Stomach (tissue), 9 donors: ENCODE measurements around the gene CRISPLD2. TPM values are rescaled to one million over a fixed set of nuclear protein-coding genes. Genes with fewer than 3 reads are reported as not detected.

Experiments used
- DNase-seq, 2 donors: peaks; one replicate each; pipeline versions ENCODE4 v3.0.0 to v3.0.0-alpha.2; 2013 to 2019
- H3K27ac ChIP-seq, 5 donors: fragments of 200-600 bp in 4 of 5; sonication (generic) in 4 of 5; one replicate each; pipeline ENCODE4 v1.5.1; 2013 to 2019; ENCODE audit warnings: mild to moderate bottlenecking in 1 of 5, moderate library complexity in 1 of 5
- H3K27me3 ChIP-seq, 3 donors: fragments of 200-600 bp; sonication (generic); one replicate each; pipeline ENCODE4 v1.5.1; 2017 to 2019; ENCODE audit warnings: mixed run types in 1 of 3
- H3K36me3 ChIP-seq, 4 donors: fragments of 200-600 bp; sonication (generic); 1 replicate in 3 of 4; 2 replicates in 1 of 4; pipeline ENCODE4 v1.5.1; 2016 to 2019
- H3K4me1 ChIP-seq, 4 donors: fragments of 200-600 bp; sonication (generic); one replicate each; pipeline ENCODE4 v1.5.1; 2016 to 2019
- H3K4me3 ChIP-seq, 4 donors: fragments of 200-600 bp; sonication (generic) in 3 of 4; one replicate each; pipeline ENCODE4 v1.5.1; 2016 to 2019; ENCODE audit warnings: mild to moderate bottlenecking in 1 of 4
- H3K9me3 ChIP-seq, 4 donors: fragments of 200-600 bp; sonication (generic); one replicate each; pipeline ENCODE4 v1.5.1; 2016 to 2019
- CTCF ChIP-seq, 7 experiments: fragments of 450-650 bp in 4 of 7; fragments of 200-600 bp in 3 of 7; sonication (generic) in 3 of 7; IDR thresholded peaks; one replicate each; pipeline ENCODE4 v1.5.1; 2016 to 2019; ENCODE audit warnings: antibody characterized with exemption in 7 of 7, control low read depth in 2 of 7, mild to moderate bottlenecking in 1 of 7
- EP300 ChIP-seq: sonication (generic); formaldehyde crosslinking; IDR thresholded peaks from one replicate; pipeline ENCODE4 v1.6.1; 2017; ENCODE audit warnings: antibody characterized with exemption
- POLR2A ChIP-seq, 4 donors: fragments of 450-650 bp; IDR thresholded peaks; one replicate each; pipeline ENCODE4 v1.6.1; 2016; ENCODE audit warnings: antibody characterized with exemption in 4 of 4, control low read depth in 2 of 4, mild to moderate bottlenecking in 1 of 4, moderate library complexity in 1 of 4
- POLR2AphosphoS5 ChIP-seq, 3 donors: sonication (generic); formaldehyde crosslinking; IDR thresholded peaks; one replicate each; pipeline ENCODE4 v1.6.1; 2016; ENCODE audit warnings: antibody characterized with exemption in 3 of 3
- WGBS, 5 donors: extraction: QIAGEN DNeasy Blood & Tissue Kit in 3 of 5; methylation state at CpG; one replicate each; pipeline versions ENCODE4 v1.1.5 to v1.1.7; 2013 to 2018; 5-methylcytosine and 5-hydroxymethylcytosine counted together
- intact Hi-C: fragments of 100-400 bp; cut with DNase I; formaldehyde crosslinking; loops from one replicate; pipeline ENCODE4 v1.15.1; 2023; ENCODE audit warnings: low total_unique reads
- polyA plus RNA-seq, 3 donors: library from polyadenylated mRNA; stranded (reverse); fragments of 200-250 nt; gene quantifications; one replicate each; pipeline ENCODE4 v1.2.3, GENCODE V29; 2013
- total RNA-seq, 5 donors: library from RNA; depleted of rRNA; stranded (reverse); fragments of >200 nt; gene quantifications; one replicate each; pipeline versions ENCODE4 v1.1.0 to v1.2.3, GENCODE V29; 2014 to 2016
- donor health status: healthy with polysubstance abuse.
- donor health status: Bipolar disorder and iron deficiency.
- donor health status: healthy.

Gene CRISPLD2
- total and polyA plus RNA-seq, 8 donors, result 18.3 to 242 (median 95.8) TPM

DNA sequence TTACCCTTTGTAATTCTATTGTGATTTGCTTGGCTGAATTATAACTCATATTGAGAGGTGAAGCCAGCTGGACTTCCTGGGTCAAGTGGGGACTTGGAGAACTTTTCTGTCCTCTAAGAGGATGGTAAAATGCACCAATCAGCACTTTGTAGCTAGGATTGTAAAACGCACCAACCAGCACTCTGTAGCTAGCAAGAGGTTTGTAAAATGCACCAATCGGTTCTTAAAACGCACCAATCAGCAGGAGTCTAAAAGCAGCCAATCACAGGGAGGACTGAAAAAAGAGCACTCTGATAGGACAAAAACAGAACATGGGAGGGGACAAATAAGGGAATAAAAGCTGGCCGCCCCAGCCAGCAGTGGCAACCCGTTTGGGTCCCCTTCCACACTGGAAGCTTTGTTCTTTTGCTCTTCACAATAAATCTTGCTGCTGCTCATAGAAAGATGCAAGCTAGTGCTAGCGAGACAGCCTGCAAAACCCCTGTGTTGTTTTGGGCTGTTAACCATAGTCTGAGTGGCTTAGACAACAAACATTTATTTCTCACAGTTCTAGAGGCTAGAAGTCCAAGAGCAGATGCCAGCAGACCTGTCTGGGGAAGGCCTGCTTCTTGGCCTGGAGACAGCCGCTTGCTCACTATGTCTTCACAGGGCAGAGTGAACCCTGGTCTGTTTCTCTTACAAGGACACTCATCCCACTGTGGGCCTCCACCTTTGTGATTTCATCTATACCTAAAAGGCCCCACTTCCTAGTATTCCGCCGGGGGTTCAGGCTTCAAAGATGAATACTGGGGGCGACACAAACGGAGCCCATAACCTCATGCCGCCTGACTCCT, 39.0 kb upstream of the CRISPLD2 start:
- Histone ChIP-seq H3K27ac (peak overlapping the region in 1 of 5 donors; percentile 50), H3K36me3 (peaks cover 26 to 52% (median 45%) of the 10 kb centered on the region in 4 donors), H3K4me1 (peaks cover under 1 to 8% (median 6%) of the 10 kb centered on the region in 4 donors), H3K4me3 (no peak overlapping the region), H3K27me3 (no peaks in the 10 kb centered on the region), H3K9me3 (no peaks in the 10 kb centered on the region)
- DNase-seq, result no peak
- no peak for TF ChIP-seq CTCF (IDR thresholded peaks at IDR 0.05)
- TF ChIP-seq POLR2AphosphoS5 (IDR thresholded peaks at IDR 0.05), result no peak
- TF ChIP-seq EP300, result no peak
- no peak for TF ChIP-seq POLR2A (IDR thresholded peaks at IDR 0.05)
- 91 to 93% (median 93%) methylated on average over 12 of the region's 12 CpGs for WGBS, 5 donors
- intact Hi-C loops, result no loop called here

GRCh38 chr16:84782846-84783245, 36.9 kb upstream of the CRISPLD2 start:
- DNase-seq, result no peak
- H3K27me3 ChIP-seq, result no peaks in the 10 kb centered on the region
- peaks cover 15 to 29% (median 26%) of the 10 kb centered on the region in 4 donors for H3K4me1 ChIP-seq
- intact Hi-C loops, result no loop called here
- 68 to 82% (median 75%) methylated on average over 2 of the region's 2 CpGs for WGBS, 5 donors
- TF ChIP-seq POLR2AphosphoS5 (IDR thresholded peaks at IDR 0.05), result no peak
- no peak for TF ChIP-seq EP300
- no peak for TF ChIP-seq CTCF (IDR thresholded peaks at IDR 0.05)
- TF ChIP-seq POLR2A (IDR thresholded peaks at IDR 0.05), result no peak
- H3K36me3 ChIP-seq, result peaks cover 12 to 31% (median 24%) of the 10 kb centered on the region in 4 donors
- no peak overlapping the region for H3K4me3 ChIP-seq
- no peaks in the 10 kb centered on the region for H3K9me3 ChIP-seq
- no peak overlapping the region for H3K27ac ChIP-seq

DNA sequence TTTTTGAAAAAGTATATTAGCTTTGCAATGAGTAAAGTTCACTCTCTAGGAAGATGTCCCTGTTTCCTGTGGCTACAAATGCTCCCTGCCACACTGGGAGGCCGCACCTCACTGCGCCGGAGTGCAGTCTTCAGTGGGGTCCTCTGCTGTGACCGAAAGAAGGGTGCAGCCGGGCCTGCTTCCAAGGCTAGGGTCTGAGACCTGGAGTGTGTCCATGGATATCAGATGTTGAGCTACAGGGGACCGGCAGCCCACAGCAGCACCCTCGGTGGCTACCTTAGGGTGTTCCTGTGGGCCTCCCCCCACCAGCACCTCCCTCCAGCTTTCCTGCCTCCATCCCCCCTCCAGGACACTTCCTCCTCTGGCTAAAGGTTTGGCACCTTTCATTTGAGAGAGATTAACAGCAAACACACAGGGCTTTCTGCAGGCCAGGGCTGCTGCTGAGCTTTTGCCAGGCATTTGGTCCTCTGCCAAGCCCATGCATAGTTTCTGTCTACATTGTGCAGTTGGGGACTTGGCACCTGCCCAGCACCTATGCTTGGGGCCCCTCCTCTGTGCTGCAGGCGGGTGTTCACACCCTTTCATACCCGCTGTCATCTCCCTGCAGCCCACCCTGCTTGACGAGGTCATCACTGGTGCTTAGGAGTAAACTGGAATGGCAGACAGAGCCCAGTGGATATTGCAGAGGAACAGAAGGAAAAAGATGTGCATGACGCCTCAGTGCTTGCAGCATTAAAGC, 33.8 kb upstream of the CRISPLD2 start:
- peak overlapping the region in 4 of 5 donors; percentile 9 to 69 (median 57) for H3K27ac ChIP-seq
- no peak overlapping the region for H3K4me3 ChIP-seq
- TF ChIP-seq CTCF (IDR thresholded peaks at IDR 0.05) (no peak), POLR2A (IDR thresholded peaks at IDR 0.05) (no peak), EP300 (no peak), POLR2AphosphoS5 (IDR thresholded peaks at IDR 0.05) (peak in 1 of 3 donors; percentile 10)
- peaks cover 15 to 31% (median 27%) of the 10 kb centered on the region in 4 donors for H3K4me1 ChIP-seq
- 23 to 44% (median 30%) methylated on average over 11 of the region's 11 CpGs for WGBS, 5 donors
- intact Hi-C loops, result no loop called here
- no peaks in the 10 kb centered on the region for H3K36me3 ChIP-seq
- H3K9me3 ChIP-seq, result no peaks in the 10 kb centered on the region
- H3K27me3 ChIP-seq, result no peaks in the 10 kb centered on the region
- DNase-seq, result peak; percentile 91 to 92

- Histone ChIP-seq H3K36me3 (no peaks in the 10 kb centered on the region), H3K9me3 (no peaks in the 10 kb centered on the region), H3K27ac (peak overlapping the region in 4 of 5 donors; percentile 31 to 69 (median 54)), H3K4me3 (no peak overlapping the region), H3K4me1 (peaks cover 15 to 31% (median 27%) of the 10 kb centered on the region in 4 donors), H3K27me3 (no peaks in the 10 kb centered on the region)
- intact Hi-C loops, result no loop called here
- no peak for TF ChIP-seq CTCF (IDR thresholded peaks at IDR 0.05)
- no peak for TF ChIP-seq POLR2AphosphoS5 (IDR thresholded peaks at IDR 0.05)
- TF ChIP-seq POLR2A (IDR thresholded peaks at IDR 0.05), result no peak
- no peak for TF ChIP-seq EP300
- DNase-seq, result peak; percentile 41 to 64
- 32 to 70% (median 40%) methylated on average over 7 to 13 of the region's 13 CpGs for whole genome bisulfite sequencing, 5 donors
These were observed 33.1 kb upstream of the CRISPLD2 start for GRCh38 chr16:84786605-84787262.
